ENCODE measurements around the gene ICOSLG.

GRCh38 chr21:44288251-44289110 is 47.7 kb upstream of the ICOSLG start:
- TF ChIP-seq CTCF (conservative IDR thresholded peaks at IDR 0.05): no peak
- TF ChIP-seq ZFX (IDR thresholded peaks at IDR 0.05): no peak

Measured in C4-2B (cell line).